SU-DHL-6 (cell line): ENCODE results near the gene CDK5R2.
A peak's percentile ranks its signal among the peaks of the same experiment; 100 is the strongest.

Source experiments
- H2AFZ ChIP-seq: fragments of 200-600 bp; sonication (generic); 2 replicates; pipeline ENCODE4 v1.6.1; 2014; ENCODE audit warnings: low read depth, mild to moderate bottlenecking, moderate library complexity, mixed read lengths, antibody characterized with exemption, low read length; ENCODE audit not compliant: severe bottlenecking
- H3F3A ChIP-seq: fragments of 200-600 bp; shearing (Covaris generic); 2 replicates; pipeline ENCODE4 v1.6.0; 2016; ENCODE audit warnings: antibody characterized with exemption, mild to moderate bottlenecking; ENCODE audit not compliant: insufficient read depth
- H3K27ac ChIP-seq: fragments of 200-600 bp; sonication (generic); 2 replicates; pipeline ENCODE4 v1.5.1; 2016; ENCODE audit warnings: low read depth, mild to moderate bottlenecking, low read length, moderate library complexity, mixed read lengths
- H3K27me3 ChIP-seq: fragments of 200-600 bp; sonication (generic), shearing (Covaris generic); 2 replicates; pipeline ENCODE4 v1.6.0; 2014; ENCODE audit warnings: mild to moderate bottlenecking, low read length
- H3K36me3 ChIP-seq: fragments of 200-600 bp; sonication (generic); 2 replicates; pipeline ENCODE4 v1.6.1; 2014; ENCODE audit warnings: mild to moderate bottlenecking, low read length, mixed read lengths
- H3K4me2 ChIP-seq: fragments of 300-600, 200-600 bp; shearing (Covaris generic), sonication (generic); 2 replicates; pipeline ENCODE4 v1.6.0; 2014; ENCODE audit warnings: low read length, low read depth, mild to moderate bottlenecking; ENCODE audit not compliant: poor library complexity, severe bottlenecking
- H3K4me3 ChIP-seq: fragments of 200-600 bp; sonication (generic); 2 replicates; pipeline ENCODE4 v1.5.1; 2014; ENCODE audit warnings: antibody characterized with exemption, low read length, mild to moderate bottlenecking, mixed read lengths; ENCODE audit not compliant: insufficient read depth, poor library complexity, severe bottlenecking
- H3K79me2 ChIP-seq: fragments of 200-600 bp; sonication (generic); 2 replicates; pipeline ENCODE4 v1.6.1; 2014; ENCODE audit warnings: mild to moderate bottlenecking, low read length, moderate library complexity; ENCODE audit not compliant: insufficient read depth
- H3K9ac ChIP-seq: fragments of 200-600 bp; sonication (generic); 2 replicates; pipeline ENCODE4 v1.7.0; 2014; ENCODE audit warnings: mild to moderate bottlenecking, low read length
- H3K9me2 ChIP-seq: fragments of 200-600 bp; sonication (generic); replicated peaks from 2 replicates; pipeline ENCODE4 v1.6.1; 2014; ENCODE audit warnings: low read length; ENCODE audit not compliant: insufficient read depth
- H3K9me3 ChIP-seq: fragments of 200-600 bp; sonication (generic); 2 replicates; pipeline ENCODE4 v1.6.1; 2014; ENCODE audit warnings: low read length, mixed read lengths; ENCODE audit not compliant: insufficient read depth
- H4K20me1 ChIP-seq: fragments of 200-600 bp; sonication (generic); 2 replicates; pipeline ENCODE4 v1.6.1; 2014; ENCODE audit warnings: low read depth, mild to moderate bottlenecking, antibody characterized with exemption, low read length, moderate library complexity, mixed read lengths
- EZH2phosphoT487 ChIP-seq: fragments of 200-600 bp; sonication (generic), shearing (Covaris generic); conservative IDR thresholded peaks from 2 replicates; pipeline ENCODE4 v1.6.1; 2018; ENCODE audit warnings: mild to moderate bottlenecking, antibody characterized with exemption, low read length, moderate library complexity, mixed read lengths
- TF ChIP-seq, protein P1 (sequence below): fragments of 200-600 bp; sonication (generic); IDR thresholded peaks from one replicate; pipeline ENCODE4 v1.5.1; 2017; ENCODE audit warnings: antibody characterized with exemption, mild to moderate bottlenecking, low read length, moderate library complexity; ENCODE audit not compliant: insufficient read depth, poor library complexity, severe bottlenecking

CDK5R2 gene

DNA sequence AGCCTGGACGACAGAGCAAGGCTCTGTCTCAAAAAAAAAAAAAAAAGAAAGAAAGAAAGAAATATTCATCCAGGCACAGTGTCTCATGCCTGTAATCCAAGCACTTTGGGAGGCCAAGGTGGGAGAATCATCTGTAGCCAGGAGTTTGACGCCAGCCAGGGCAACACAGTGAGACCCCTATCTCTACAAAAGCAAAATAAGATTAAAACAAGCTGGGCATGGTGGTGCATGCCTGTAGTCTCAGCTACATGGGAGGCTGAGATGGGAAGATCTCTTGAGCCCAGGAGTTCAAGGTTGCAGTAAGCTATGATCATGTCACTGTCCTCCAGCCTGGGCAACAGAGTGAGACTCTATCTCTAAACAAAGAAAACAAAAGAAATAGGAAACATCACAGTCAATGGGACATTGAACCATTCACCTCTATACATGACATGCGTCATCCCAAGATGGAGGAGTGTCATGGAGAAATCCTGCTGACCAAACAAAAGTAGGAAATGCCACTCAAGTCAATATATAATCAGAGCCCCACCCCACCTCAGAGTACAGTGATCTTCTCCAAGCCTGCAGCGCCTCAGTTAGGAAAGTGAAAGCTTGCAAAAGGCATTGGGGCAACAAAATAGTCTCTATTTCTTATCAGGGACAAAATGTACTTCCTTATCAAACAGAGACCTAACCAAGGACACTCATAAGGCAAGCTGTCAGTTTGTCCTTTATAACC lies 15.8 kb downstream of the CDK5R2 start:
- Histone ChIP-seq H3K27ac (no peak overlapping the region), H3K9ac (no peak overlapping the region), H3K9me3 (no peaks in the 10 kb centered on the region), H3K27me3 (no peaks in the 10 kb centered on the region), H3F3A (no peaks in the 10 kb centered on the region), H4K20me1 (no peaks in the 10 kb centered on the region), H3K9me2 (no peaks in the 10 kb centered on the region), H3K36me3 (no peaks in the 10 kb centered on the region), H3K4me2 (no peak overlapping the region), H3K79me2 (no peaks in the 10 kb centered on the region), H2AFZ (no peak overlapping the region), H3K4me3 (no peak overlapping the region)
- TF ChIP-seq, protein P1, sequence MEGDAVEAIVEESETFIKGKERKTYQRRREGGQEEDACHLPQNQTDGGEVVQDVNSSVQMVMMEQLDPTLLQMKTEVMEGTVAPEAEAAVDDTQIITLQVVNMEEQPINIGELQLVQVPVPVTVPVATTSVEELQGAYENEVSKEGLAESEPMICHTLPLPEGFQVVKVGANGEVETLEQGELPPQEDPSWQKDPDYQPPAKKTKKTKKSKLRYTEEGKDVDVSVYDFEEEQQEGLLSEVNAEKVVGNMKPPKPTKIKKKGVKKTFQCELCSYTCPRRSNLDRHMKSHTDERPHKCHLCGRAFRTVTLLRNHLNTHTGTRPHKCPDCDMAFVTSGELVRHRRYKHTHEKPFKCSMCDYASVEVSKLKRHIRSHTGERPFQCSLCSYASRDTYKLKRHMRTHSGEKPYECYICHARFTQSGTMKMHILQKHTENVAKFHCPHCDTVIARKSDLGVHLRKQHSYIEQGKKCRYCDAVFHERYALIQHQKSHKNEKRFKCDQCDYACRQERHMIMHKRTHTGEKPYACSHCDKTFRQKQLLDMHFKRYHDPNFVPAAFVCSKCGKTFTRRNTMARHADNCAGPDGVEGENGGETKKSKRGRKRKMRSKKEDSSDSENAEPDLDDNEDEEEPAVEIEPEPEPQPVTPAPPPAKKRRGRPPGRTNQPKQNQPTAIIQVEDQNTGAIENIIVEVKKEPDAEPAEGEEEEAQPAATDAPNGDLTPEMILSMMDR, result no peak
- TF ChIP-seq EZH2phosphoT487, result no peak

- Histone ChIP-seq H3K9me2 (no peaks in the 10 kb centered on the region), H3K9ac (no peak overlapping the region), H2AFZ (peak overlapping the region; percentile 4), H3K27me3 (no peaks in the 10 kb centered on the region), H3K27ac (no peak overlapping the region), H3F3A (no peaks in the 10 kb centered on the region), H3K4me2 (peak overlapping the region; percentile 32), H3K4me3 (no peak overlapping the region), H4K20me1 (no peaks in the 10 kb centered on the region), H3K36me3 (no peaks in the 10 kb centered on the region), H3K79me2 (no peaks in the 10 kb centered on the region), H3K9me3 (no peaks in the 10 kb centered on the region)
- TF ChIP-seq EZH2phosphoT487, result no peak
- TF ChIP-seq, protein P1, result peak; percentile 99
These were observed 20.6 kb downstream of the CDK5R2 start for GRCh38 chr2:218979846-218980734.

GRCh38 chr2:218980735-218981389 lies 21.4 kb downstream of the CDK5R2 start:
- Histone ChIP-seq H2AFZ (no peak overlapping the region), H3K27ac (no peak overlapping the region), H3K9me3 (no peaks in the 10 kb centered on the region), H3F3A (no peaks in the 10 kb centered on the region), H3K27me3 (no peaks in the 10 kb centered on the region), H3K9ac (no peak overlapping the region), H3K36me3 (no peaks in the 10 kb centered on the region), H3K4me3 (no peak overlapping the region), H4K20me1 (no peaks in the 10 kb centered on the region), H3K9me2 (no peaks in the 10 kb centered on the region), H3K4me2 (no peak overlapping the region), H3K79me2 (no peaks in the 10 kb centered on the region)
- TF ChIP-seq EZH2phosphoT487, result no peak
- TF ChIP-seq, protein P1, result no peak
